Fibroblast of skin of abdomen (primary cell): ENCODE data around the gene OSER1. TPM values are rescaled to one million over a fixed set of nuclear protein-coding genes. Genes with fewer than 3 reads are reported as not detected.
"Not testable (repeated sequence)": the region's sequence is repeated elsewhere in the genome, so short reads cannot be mapped to it uniquely, and the experiment has no call there.

Experiments
- DNase-seq: peaks from one replicate; pipeline ENCODE4 v3.0.0-alpha.2; 2013
- polyA plus RNA-seq, 2 experiments: library from polyadenylated mRNA; unstranded; fragments of 120-200 nt; gene quantifications; one replicate each; pipeline ENCODE4 v1.2.1, GENCODE V29; 2013; ENCODE audit not compliant: insufficient read length in 2 of 2

The OSER1 gene
- 37.1 TPM for polyA plus RNA-seq (2013, experiment 1 of 2; ENCODE audit: insufficient read length)
- polyA plus RNA-seq (2013, experiment 2 of 2; ENCODE audit: insufficient read length): 36.7 TPM

DNA sequence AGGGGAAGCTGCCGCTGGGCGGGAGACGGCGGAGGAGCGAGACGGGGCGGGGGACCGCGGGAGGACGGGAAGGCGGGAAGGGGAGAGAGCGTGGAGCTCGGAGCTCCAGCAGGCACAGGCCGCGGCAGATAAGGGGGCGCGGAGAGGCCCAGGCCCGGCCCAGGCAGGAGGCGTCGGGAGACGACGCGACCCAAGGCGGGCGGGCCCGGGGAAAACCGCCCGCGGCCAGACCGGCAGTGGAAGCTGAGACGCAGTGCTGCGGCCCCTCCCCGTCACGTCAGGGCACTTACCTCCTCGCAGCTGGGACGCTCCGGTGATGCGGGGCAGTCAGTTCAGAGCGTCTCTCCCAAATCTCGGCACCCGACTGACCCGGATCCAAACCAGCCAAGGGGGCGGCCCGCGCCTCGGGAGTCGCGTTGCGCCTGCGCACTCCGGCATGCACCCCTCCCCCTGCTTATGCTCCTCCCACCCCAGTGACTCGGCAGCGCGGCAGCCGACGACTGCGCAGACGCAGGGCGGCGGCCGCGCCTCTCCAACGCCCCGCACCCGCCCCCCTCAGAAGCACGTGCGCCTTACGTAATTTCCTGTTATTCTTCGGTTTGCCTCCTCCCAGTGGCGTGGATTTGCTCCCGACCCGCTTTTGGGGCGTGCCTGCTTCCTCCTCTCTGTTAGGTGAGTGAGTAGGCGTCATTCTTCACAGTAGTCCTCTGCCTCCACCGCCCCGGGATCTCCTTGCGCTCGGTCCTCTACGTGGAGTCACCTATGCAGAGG is at the start of gene OSER1:
OSER1 (minus strand) TSS at position 366 of the 771 bp plus-strand sequence. CDS start 3,814 bp downstream, outside the sequence.
- DNase-seq: peak; percentile 97

DNA sequence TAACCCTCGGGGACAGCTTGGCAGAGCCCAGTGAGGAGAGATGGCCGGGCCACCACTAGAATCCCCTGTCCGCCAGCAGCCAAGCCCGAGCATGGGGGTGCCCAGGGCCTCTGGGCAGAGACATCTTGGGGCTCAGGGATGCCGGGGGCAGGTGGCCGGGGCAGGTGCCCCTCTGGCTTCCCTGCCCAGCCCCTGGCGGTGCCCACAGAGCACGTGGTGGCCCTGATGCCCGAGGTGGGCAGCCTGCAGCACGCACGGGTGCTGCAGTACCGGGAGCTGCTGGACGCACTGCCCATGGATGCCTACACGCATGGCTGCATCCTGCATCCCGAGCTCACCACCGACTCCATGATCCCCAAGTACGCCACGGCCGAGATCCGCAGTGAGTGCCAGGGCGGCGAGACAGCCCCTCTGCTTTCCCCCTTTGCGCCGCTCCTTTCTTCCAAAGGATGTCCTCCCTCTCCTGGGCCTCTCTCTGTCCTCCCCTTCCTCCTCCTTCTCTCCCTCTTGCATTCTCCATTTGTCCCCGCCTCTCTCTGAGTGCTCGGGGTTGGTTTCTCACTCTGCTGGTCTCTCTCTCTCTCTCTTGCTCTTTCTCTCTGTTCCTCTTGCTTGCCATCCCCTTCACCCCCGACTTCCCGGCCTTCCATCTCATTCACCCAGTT is 47.8 kb upstream of the OSER1 start:
- DNase-seq: no peak

DNA sequence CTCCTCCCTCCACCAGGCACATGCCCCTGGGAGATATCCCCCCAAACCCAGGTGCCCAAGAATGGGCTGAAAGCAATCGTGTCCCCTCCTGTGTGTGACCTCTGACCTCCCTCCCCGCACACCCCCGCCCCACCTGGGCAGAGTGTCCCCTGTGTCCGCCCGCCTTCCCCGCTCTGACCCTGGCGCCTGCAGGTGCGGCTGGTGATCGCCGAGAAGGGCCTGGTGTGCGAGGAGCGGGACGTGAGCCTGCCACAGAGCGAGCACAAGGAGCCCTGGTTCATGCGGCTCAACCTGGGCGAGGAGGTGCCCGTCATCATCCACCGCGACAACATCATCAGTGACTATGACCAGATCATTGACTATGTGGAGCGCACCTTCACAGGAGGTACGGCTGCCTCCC is 46.4 kb upstream of the OSER1 start:
- DNase-seq: no peak

DNA sequence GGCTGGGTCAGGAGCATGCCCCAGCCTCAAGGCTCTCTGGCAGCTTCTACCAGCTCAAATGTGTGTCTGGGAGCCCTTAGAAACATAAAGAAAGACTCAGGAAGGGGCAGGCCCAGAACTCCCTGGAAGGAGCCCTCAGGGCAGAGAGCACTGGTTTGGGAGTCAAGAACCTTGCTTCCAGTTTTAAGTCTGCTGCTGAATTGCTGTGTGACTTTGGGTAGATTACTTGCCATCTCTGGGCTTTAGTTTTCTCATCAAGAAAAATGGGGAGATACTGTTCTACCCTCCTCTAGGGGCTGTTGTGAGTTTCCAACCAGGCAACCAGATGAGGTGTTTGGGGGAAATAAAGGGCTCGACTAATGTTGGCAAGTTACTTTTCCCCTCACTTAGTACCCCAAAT is 45.4 kb upstream of the OSER1 start:
- DNase-seq: no peak

DNA sequence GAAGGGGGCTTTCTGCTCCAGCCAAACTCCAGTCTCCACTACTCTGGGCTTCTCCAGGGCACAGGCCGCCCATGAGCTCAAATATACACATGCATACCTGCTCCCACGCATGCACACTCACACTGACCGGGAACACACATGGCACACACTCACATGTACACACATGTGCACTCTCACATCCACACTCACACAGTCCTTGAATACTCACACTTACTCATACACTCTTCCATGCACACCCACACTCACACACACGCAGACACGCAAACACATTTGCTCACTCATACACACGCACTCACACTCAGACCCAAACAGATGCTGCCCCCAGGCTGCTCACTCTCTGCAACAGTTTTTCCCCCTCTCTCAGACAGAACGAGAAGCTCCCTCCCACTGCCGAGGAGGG is 43.5 kb upstream of the OSER1 start:
- DNase-seq: no peak

DNA sequence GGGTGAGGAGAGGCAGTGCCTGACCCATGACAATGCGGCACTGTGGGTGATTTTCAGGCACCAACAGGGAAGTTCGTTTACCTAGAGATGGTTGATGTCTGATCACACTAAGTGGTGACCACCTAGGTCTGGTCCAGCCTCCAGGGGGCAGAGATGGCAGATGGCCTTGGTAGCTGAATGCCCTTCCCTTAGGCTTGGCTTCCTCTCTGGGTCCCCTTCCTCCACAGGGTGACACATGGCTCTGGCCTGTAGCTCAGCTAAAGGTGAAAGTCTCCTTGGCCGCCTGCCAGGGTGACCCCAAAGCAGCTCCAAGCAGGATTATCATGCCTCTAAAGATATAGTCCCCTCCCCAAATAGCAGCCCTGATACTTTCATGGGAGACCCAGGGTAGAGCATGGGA is 43.0 kb upstream of the OSER1 start:
- DNase-seq: no peak

DNA sequence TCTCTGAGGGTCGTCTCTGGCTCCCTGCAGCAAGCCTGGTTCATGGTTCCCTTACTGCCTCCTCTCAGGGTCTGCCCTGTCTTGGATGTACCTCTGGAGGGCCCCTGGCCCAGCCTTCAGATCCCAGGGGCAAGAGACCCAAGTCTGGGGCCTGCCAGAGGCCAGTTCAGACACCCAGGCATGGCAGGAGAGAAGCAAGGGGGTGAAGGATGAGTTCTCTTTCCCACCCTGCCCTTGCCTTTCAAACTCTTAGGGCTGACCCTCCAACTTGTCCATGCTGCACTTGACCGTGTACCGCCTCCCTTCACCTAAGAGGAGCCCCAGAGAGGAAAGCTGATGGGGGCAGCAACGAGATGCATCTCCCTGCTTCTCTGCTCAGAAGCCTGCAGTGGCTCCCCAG is 40.7 kb upstream of the OSER1 start:
- no peak for DNase-seq

DNA sequence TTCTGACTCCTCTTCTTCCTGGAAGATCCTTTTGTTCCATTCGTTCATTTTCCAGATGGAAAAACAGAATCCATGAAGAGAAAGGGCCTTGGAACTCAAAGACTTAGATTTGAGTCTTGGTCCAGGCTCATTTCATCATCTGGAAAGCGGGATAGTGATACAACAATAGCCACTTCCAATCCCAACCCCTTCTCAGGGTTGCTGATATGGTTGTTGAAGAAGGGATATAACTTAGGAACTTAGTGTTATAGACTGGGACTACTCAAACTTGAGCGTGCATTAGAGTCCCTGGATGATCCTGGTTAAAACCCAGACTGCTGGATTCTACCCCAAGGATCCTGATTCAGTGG is 37.8 kb upstream of the OSER1 start:
- no peak for DNase-seq

DNA sequence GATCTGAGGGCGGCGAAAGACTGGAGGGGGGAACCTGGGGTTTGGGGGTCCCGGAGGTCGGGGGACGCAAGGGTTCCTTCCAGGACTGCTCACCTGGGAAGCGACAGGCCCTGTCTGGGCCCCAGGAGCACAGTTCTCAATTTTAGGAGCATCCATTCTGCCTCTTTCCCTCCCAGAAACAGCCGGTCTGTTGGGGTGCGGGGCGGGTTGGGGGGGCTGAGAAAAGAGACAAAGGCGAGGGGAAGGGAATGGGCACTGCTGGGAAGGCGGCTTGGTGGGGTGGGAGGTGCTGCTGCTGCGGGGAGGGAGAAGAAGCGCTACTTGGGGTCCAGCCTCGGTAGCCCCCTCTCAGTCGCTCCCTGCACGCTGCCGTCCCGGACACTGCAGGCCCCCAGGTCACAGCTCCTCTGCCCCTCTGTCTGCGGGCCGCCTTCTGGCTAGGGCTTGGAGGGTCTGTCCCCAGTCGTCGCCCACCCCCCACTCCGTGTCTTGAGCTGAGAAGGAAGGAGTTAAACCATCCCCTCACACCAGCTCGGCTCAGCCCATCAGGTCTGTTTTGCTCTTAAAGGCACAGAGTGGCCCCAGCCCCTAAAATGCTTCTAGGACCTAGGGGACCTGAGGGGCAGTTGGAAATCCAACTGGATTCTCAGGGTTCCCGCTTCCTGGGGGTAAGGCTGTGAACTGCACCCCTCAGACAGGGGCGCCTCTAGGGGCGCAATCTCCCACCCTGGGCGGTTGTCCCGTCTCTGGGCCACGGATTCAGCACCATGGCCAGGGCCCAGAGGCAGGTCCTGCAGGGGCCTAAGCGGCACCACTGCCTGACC is 37.2 kb upstream of the OSER1 start:
- peak; percentile 27 for DNase-seq

DNA sequence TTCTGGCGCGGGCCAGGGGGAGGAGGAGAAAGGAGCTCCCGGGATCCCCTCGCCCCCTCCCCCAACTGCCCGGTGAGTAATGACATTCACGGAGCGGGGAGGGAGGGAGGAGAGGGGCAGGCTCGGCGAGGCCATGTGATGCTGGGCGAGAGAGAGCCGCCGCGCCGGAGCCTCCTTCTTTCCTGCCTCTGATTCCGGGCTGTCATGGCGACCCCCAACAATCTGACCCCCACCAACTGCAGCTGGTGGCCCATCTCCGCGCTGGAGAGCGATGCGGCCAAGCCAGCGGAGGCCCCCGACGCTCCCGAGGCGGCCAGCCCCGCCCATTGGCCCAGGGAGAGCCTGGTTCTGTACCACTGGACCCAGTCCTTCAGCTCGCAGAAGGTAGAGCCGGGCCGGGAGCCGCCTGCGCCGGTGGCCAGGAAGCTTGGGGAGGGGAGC is 36.6 kb upstream of the OSER1 start, which contains the start of gene GDAP1L1:
GDAP1L1 (plus strand) TSS at position 178 of the 441 bp plus-strand sequence; CDS start at position 205, 27 bp downstream.
- DNase-seq: peak; percentile 12

DNA sequence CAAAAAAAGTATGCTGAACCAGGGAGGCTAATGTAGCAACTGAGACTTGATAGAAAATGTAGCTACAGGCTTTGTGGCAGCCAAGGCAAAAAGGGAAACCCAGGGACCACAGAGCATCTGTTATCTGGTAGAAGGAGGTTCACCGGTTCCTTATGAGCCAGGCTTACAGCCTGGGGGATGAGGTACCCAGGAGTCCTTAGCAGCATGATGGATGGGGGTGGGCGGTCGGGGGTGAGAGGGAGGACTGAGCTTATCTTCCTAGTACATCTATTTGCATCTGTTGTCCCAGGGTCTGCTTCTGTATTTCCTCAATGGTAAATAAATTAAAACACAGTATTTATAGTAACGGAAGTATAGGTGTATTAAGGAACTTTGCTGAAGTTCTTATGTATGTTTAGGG is 35.4 kb upstream of the OSER1 start:
- no peak for DNase-seq

DNA sequence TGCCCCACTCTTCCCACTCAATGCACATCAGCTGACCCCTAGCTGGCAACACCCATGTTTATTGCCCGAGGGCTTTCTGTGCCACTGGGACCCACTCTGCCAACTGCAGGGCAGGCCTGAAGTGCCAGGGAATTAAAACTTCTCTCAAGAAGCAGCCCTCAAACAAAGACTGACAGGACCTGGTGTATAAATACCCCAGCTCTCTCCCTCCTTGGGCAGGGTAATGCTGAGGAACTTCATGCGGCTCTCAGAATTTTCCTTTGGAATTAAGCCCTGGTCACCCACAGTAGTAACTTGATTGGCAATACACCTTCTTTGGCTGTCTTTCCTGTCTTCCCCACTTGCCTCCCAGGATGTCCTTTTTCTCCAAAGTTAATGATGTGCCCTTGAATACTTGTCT is 31.2 kb upstream of the OSER1 start:
- DNase-seq: no peak

DNA sequence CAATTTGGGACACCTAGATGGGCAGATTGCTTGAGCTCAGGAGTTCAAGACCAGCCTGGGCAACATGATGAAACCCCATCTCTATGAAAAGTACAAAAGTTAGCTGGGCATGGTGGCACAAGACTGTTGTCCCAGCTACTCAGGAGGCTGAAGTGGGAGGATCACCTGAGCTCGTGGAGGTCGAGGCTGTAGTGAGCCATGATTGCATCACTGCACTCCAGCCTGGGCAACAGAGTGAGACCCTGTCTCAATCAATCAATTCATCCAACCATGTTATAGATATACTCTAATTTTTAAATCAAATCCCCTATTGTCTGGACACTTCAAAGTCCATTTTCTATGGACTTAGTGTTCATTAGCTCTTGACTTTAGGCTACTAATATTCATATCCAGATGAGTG is 26.3 kb upstream of the OSER1 start:
- DNase-seq: not testable (repeated sequence)

DNA sequence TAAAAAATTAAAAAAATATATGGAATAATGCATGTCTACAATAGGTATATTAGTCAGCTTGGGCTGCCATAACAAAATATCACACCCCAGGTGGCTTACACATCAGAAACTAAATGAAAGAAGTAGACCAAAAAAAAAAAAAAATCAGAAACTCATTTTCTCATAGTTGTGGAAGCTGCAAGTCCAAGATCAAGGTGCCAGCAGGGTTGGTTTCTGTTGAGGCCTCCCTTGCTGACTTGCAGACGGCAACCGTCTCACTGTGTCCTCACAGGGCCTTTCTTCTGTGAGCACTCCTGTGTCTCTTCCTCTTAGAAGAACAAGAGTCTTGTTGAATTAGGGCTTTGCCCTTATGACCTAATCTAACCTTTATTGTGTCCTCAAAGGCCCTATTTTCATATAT is 25.1 kb upstream of the OSER1 start:
- no peak for DNase-seq

DNA sequence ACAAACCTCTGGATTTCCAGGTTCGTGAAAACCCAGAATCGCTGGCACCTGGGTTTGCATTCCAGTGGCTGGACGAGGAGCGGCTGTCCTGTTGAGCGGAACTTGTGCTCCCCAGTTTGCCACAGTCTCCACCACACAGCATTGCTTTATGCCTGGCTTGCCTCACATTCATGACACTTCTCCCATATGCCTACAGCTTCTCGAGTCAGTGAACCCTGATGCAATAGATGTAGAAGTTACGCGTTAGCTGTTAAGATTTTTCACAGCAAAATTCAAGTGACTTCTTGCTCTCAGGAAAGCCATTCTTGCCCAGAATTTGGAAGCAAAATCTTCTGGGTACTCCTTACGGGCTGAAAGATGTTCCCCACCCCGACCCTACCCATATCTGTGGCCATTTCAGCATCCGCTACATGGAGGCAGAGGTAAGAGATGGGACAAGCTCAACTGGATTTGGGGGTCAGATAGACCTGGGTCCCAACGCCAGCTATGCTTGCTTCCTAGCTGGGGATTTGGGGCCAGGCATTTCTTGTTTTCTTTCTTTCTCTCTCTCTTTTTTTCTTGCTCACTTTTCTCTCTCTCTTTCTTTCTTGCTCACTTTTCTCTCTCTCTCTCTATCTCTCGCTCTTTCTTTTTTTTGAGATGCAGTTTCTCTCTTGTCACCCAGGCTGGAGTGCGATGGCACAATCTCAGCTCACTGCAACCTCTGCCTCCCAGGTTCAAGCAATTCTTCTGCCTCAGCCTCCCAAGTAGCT is 24.2 kb upstream of the OSER1 start:
- DNase-seq: peak; percentile 5

DNA sequence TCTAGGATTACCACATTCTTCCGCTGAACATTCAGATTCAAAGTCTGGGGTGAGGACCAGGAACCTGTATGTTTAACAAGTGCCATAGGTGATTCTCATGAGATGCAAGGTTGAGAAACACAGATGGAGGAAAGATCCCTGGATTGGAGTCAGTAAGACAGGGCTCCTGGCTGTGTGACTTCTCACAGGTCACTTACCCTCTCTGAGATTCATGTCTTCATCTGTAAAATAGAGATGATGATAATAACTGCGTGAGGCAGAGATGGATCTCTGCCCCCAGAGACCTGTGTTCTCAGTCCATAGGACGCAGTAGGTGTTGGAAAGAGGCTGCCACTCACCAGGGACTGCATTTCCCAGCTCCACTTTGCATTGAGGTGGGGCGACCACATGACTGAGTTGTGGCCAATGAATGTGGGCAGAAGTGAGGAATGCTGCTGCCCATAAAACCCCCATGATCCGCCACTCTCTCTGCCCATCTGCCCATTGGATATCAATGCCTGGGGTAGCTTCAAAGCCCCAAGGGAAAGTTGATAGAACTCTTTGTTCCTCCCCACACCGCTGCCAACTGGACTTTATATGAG is 23.0 kb upstream of the OSER1 start:
- DNase-seq: no peak

DNA sequence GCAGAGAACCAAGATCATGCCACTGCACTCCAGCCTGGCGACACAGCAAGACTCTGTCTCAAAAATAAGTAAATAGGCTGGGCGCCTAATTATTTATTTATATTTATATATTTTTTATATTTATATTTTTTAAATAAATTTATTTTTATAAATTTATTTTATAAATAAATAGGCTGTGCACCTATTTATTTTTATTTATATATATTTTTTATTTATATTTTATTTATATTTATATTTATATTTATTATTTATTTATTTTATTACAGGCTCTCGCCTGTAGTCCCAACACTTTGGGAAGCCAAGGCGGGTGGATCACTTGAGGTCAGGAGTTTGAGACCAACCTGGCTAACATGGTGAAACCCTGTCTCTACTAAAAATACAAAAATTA is 21.9 kb upstream of the OSER1 start:
- DNase-seq: not testable (repeated sequence)

DNA sequence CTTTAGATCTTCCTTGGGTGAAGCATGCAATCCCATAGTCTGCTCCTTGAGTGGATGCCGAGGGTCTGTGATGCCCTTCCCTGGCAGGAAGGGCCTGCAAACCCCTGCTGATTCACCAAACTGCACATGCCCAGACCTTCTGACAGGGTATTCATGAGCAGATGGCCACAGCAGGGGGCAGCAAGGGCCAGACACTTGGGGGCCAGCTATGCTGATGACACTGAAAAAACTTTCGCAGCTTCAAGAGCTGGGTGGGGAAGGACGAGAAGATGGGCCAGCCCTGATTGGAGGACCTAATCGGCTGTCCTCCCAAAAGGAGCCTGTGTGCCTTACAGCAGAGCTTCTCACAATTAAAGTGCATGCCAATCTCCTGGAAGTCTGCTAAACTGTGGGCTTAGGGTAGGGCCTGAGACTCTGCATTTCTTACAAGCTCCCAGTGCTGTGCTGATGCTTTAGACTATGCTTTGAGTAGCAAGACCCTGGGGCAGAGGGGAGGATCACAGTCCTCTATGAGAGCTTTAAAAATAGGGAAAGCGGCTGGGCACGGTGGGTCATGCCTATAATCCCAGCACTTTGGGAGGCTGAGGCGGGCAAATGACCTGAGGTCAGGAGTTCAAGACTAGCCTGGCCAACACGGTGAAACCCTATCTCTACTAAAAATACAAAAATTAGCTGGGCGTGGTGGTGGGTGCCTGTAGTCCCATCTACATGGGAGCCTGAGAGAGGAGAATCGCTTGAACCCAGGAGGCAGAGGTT is 21.3 kb upstream of the OSER1 start:
- DNase-seq: no peak

DNA sequence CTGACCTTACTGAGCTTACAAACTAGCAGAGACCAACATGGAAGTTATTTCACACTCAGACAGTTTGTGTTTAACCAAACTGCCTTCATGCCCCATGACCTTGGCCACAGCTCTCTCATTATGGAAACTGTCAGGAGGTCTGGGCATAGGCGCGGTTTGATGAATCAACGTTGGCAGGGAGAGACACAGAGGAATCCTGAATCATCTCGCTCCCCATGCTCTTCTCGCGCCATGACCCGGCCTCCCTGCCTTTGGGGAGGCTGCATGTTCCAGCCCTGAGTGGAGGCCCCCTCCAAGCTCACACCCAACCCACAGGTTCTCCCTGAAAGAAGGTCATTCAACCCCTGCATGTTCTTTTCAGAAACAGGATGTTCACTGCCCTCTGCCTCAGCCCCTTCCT is 20.6 kb upstream of the OSER1 start:
- no peak for DNase-seq

DNA sequence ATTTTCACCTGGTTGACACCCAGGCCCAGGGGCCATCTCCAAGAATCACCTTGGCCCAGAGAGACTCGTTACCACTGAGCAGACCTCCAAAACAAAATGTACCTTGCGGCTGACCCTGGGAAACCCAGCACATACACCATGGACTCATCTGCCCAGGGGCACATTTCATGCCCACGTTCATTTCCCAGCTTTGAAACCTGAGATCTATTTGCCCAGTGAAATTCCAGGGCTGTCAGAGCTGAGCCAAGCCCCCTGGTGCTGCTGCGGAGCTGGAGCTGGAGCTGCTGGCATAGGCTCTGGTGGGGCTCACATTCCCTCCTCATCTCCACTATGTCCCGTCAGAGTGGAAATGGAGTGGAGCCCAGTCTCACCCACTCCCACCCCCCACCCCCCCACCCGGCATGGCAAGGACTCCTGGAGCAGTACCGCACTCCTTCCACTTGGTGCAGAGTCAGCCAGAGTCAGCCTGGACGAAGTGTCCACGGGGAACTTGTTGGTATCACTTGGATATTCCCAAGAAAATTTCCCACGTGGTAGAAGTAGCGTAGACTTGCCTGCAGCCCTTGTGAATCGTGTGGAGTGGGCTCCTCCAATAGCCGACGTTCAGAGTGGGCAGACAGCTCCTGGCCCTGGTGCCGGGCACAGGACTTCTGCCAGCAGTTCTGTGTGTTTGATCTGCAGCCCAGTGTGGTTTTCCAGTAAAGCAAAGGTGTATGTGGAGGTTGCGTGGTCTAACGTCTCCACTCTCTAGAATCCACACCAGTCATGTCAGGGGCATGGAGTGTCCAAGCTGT is 18.1 kb upstream of the OSER1 start:
- DNase-seq: no peak
